Measurements from ENCODE around the gene B3GAT2.

Gene B3GAT2

GRCh38 chr6:70846207-70846835, 110.5 kb downstream of the B3GAT2 start:
- Histone ChIP-seq H2AFZ (ENCODE audit: low read length) (no peak overlapping the region), H2BK15ac (ENCODE audit: low read length) (no peak overlapping the region), H3K36me3 (replicated peaks in 1 of 2; ENCODE audit: control insufficient read depth in 2 of 2, insufficient read depth in 2 of 2, low read length in 2 of 2) (peaks cover 0 to 5% of the 10 kb centered on the region in 2 donors), H3K23ac (ENCODE audit: low read depth, low read length, poor library complexity) (no peak overlapping the region), H3K14ac (ENCODE audit: low read length) (no peak overlapping the region), H3K4me1 (ENCODE audit: control insufficient read depth in 2 of 2, insufficient read depth in 1 of 2, low read depth in 1 of 2, low read length in 2 of 2) (no peaks in the 10 kb centered on the region), H3K79me1 (ENCODE audit: low read depth, low read length) (no peaks in the 10 kb centered on the region), H2BK5ac (ENCODE audit: low read length) (no peak overlapping the region), H3K9ac (ENCODE audit: low read depth, low read length, poor library complexity) (no peak overlapping the region), H3K27me3 (ENCODE audit: control insufficient read depth in 3 of 3, insufficient read depth in 3 of 3, low read depth in 1 of 3, low read length in 3 of 3) (no peaks in the 10 kb centered on the region), H3K4me3 (ENCODE audit: low read length in 2 of 2) (no peak overlapping the region), H3K4ac (ENCODE audit: low read length) (no peak overlapping the region), H3K18ac (ENCODE audit: low read length) (no peak overlapping the region), H3K27ac (replicated peaks; ENCODE audit: low read length) (no peak overlapping the region), H2BK12ac (ENCODE audit: low read length) (no peak overlapping the region), H2BK120ac (ENCODE audit: low read depth, low read length) (no peak overlapping the region), H2AK5ac (ENCODE audit: low read depth, low read length) (no peak overlapping the region), H3K9me3 (replicated peaks in 1 of 2; ENCODE audit: control insufficient read depth in 2 of 2, insufficient read depth in 1 of 2, low read depth in 1 of 2, low read length in 2 of 2) (peaks cover 0 to 10% of the 10 kb centered on the region in 2 donors), H4K8ac (ENCODE audit: low read depth, low read length) (no peak overlapping the region), H3K4me2 (ENCODE audit: insufficient read depth, low read length, poor library complexity, severe bottlenecking) (no peak overlapping the region), H4K91ac (ENCODE audit: low read depth, low read length, poor library complexity) (no peak overlapping the region)
- no CpG with 5 or more reads among the region's 8 CpGs for WGBS, 2 donors (ENCODE audit: extremely low coverage in 2 of 2, insufficient read length in 2 of 2, insufficient replicate concordance in 1 of 2)
- no peak for DNase-seq (ENCODE audit: low spot score)

GRCh38 chr6:70844301-70844700, 112.6 kb downstream of the B3GAT2 start:
- H3K27ac ChIP-seq (replicated peaks; ENCODE audit: low read length) = no peak overlapping the region

GRCh38 chr6:70843328-70843918, 113.4 kb downstream of the B3GAT2 start:
- Histone ChIP-seq H3K79me1 (ENCODE audit: low read depth, low read length) (no peaks in the 10 kb centered on the region), H3K4me3 (ENCODE audit: low read length in 2 of 2) (no peak overlapping the region), H2AFZ (ENCODE audit: low read length) (no peak overlapping the region), H3K27me3 (ENCODE audit: control insufficient read depth in 3 of 3, insufficient read depth in 3 of 3, low read depth in 1 of 3, low read length in 3 of 3) (no peaks in the 10 kb centered on the region), H4K91ac (ENCODE audit: low read depth, low read length, poor library complexity) (no peak overlapping the region), H3K23ac (ENCODE audit: low read depth, low read length, poor library complexity) (no peak overlapping the region), H3K27ac (replicated peaks; ENCODE audit: low read length) (no peak overlapping the region), H2BK12ac (ENCODE audit: low read length) (no peak overlapping the region), H3K36me3 (replicated peaks in 1 of 2; ENCODE audit: control insufficient read depth in 2 of 2, insufficient read depth in 2 of 2, low read length in 2 of 2) (peaks cover 0 to 5% of the 10 kb centered on the region in 2 donors), H3K9ac (ENCODE audit: low read depth, low read length, poor library complexity) (no peak overlapping the region), H2BK120ac (ENCODE audit: low read depth, low read length) (no peak overlapping the region), H3K4me2 (ENCODE audit: insufficient read depth, low read length, poor library complexity, severe bottlenecking) (no peak overlapping the region), H3K4ac (ENCODE audit: low read length) (no peak overlapping the region), H2BK15ac (ENCODE audit: low read length) (no peak overlapping the region), H2BK5ac (ENCODE audit: low read length) (no peak overlapping the region), H4K8ac (ENCODE audit: low read depth, low read length) (no peak overlapping the region), H3K18ac (ENCODE audit: low read length) (no peak overlapping the region), H3K14ac (ENCODE audit: low read length) (no peak overlapping the region), H2AK5ac (ENCODE audit: low read depth, low read length) (no peak overlapping the region), H3K4me1 (ENCODE audit: control insufficient read depth in 2 of 2, insufficient read depth in 1 of 2, low read depth in 1 of 2, low read length in 2 of 2) (peaks cover 0 to 1% of the 10 kb centered on the region in 2 donors), H3K9me3 (replicated peaks in 1 of 2; ENCODE audit: control insufficient read depth in 2 of 2, insufficient read depth in 1 of 2, low read depth in 1 of 2, low read length in 2 of 2) (peaks cover 0 to 5% of the 10 kb centered on the region in 2 donors)
- no CpG with 5 or more reads among the region's 4 CpGs for WGBS, 2 donors (ENCODE audit: extremely low coverage in 2 of 2, insufficient read length in 2 of 2, insufficient replicate concordance in 1 of 2)
- DNase-seq (ENCODE audit: low spot score) = no peak

More at GRCh38 chr6:70844301-70844700, 112.6 kb downstream of the B3GAT2 start:
- DNase-seq (ENCODE audit: low spot score) = no peak
- Histone ChIP-seq H2BK5ac (ENCODE audit: low read length) (no peak overlapping the region), H2BK15ac (ENCODE audit: low read length) (no peak overlapping the region), H2AK5ac (ENCODE audit: low read depth, low read length) (no peak overlapping the region), H3K9ac (ENCODE audit: low read depth, low read length, poor library complexity) (no peak overlapping the region), H3K9me3 (replicated peaks in 1 of 2; ENCODE audit: control insufficient read depth in 2 of 2, insufficient read depth in 1 of 2, low read depth in 1 of 2, low read length in 2 of 2) (peaks cover 0 to 10% of the 10 kb centered on the region in 2 donors), H2AFZ (ENCODE audit: low read length) (no peak overlapping the region), H4K8ac (ENCODE audit: low read depth, low read length) (no peak overlapping the region), H3K4me3 (ENCODE audit: low read length in 2 of 2) (no peak overlapping the region), H4K91ac (ENCODE audit: low read depth, low read length, poor library complexity) (no peak overlapping the region), H2BK12ac (ENCODE audit: low read length) (no peak overlapping the region), H3K14ac (ENCODE audit: low read length) (no peak overlapping the region), H3K23ac (ENCODE audit: low read depth, low read length, poor library complexity) (no peak overlapping the region), H3K4me2 (ENCODE audit: insufficient read depth, low read length, poor library complexity, severe bottlenecking) (no peak overlapping the region), H3K4me1 (ENCODE audit: control insufficient read depth in 2 of 2, insufficient read depth in 1 of 2, low read depth in 1 of 2, low read length in 2 of 2) (no peaks in the 10 kb centered on the region), H2BK120ac (ENCODE audit: low read depth, low read length) (no peak overlapping the region), H3K79me1 (ENCODE audit: low read depth, low read length) (no peaks in the 10 kb centered on the region), H3K36me3 (replicated peaks in 1 of 2; ENCODE audit: control insufficient read depth in 2 of 2, insufficient read depth in 2 of 2, low read length in 2 of 2) (peaks cover 0 to 5% of the 10 kb centered on the region in 2 donors), H3K4ac (ENCODE audit: low read length) (no peak overlapping the region), H3K27me3 (ENCODE audit: control insufficient read depth in 3 of 3, insufficient read depth in 3 of 3, low read depth in 1 of 3, low read length in 3 of 3) (no peaks in the 10 kb centered on the region), H3K18ac (ENCODE audit: low read length) (no peak overlapping the region)
- no CpG with 5 or more reads among the region's 1 CpG for WGBS, 2 donors (ENCODE audit: extremely low coverage in 2 of 2, insufficient read length in 2 of 2, insufficient replicate concordance in 1 of 2)

GRCh38 chr6:70842541-70842940, 114.3 kb downstream of the B3GAT2 start:
- Histone ChIP-seq H2BK120ac (ENCODE audit: low read depth, low read length) (no peak overlapping the region), H3K36me3 (replicated peaks in 1 of 2; ENCODE audit: control insufficient read depth in 2 of 2, insufficient read depth in 2 of 2, low read length in 2 of 2) (peaks cover 0 to 5% of the 10 kb centered on the region in 2 donors), H3K4me1 (ENCODE audit: control insufficient read depth in 2 of 2, insufficient read depth in 1 of 2, low read depth in 1 of 2, low read length in 2 of 2) (peaks cover 0 to 2% of the 10 kb centered on the region in 2 donors), H3K27me3 (ENCODE audit: control insufficient read depth in 3 of 3, insufficient read depth in 3 of 3, low read depth in 1 of 3, low read length in 3 of 3) (no peaks in the 10 kb centered on the region), H3K4me3 (ENCODE audit: low read length in 2 of 2) (no peak overlapping the region), H3K18ac (ENCODE audit: low read length) (no peak overlapping the region), H4K91ac (ENCODE audit: low read depth, low read length, poor library complexity) (no peak overlapping the region), H3K23ac (ENCODE audit: low read depth, low read length, poor library complexity) (no peak overlapping the region), H3K79me1 (ENCODE audit: low read depth, low read length) (no peaks in the 10 kb centered on the region), H3K4me2 (ENCODE audit: insufficient read depth, low read length, poor library complexity, severe bottlenecking) (no peak overlapping the region), H2BK12ac (ENCODE audit: low read length) (no peak overlapping the region), H3K14ac (ENCODE audit: low read length) (no peak overlapping the region), H2AFZ (ENCODE audit: low read length) (no peak overlapping the region), H3K27ac (replicated peaks; ENCODE audit: low read length) (no peak overlapping the region), H2BK5ac (ENCODE audit: low read length) (no peak overlapping the region), H2BK15ac (ENCODE audit: low read length) (no peak overlapping the region), H3K4ac (ENCODE audit: low read length) (no peak overlapping the region), H2AK5ac (ENCODE audit: low read depth, low read length) (no peak overlapping the region), H3K9me3 (replicated peaks in 1 of 2; ENCODE audit: control insufficient read depth in 2 of 2, insufficient read depth in 1 of 2, low read depth in 1 of 2, low read length in 2 of 2) (no peaks in the 10 kb centered on the region), H4K8ac (ENCODE audit: low read depth, low read length) (no peak overlapping the region), H3K9ac (ENCODE audit: low read depth, low read length, poor library complexity) (no peak overlapping the region)
- WGBS, 2 donors (ENCODE audit: extremely low coverage in 2 of 2, insufficient read length in 2 of 2, insufficient replicate concordance in 1 of 2) = no CpG with 5 or more reads among the region's 8 CpGs
- DNase-seq (ENCODE audit: low spot score) = no peak
